HepG2 (cell line): ENCODE data around the gene CCT8. TPM values are rescaled to one million over a fixed set of nuclear protein-coding genes. Genes with fewer than 3 reads are reported as not detected.
A peak's percentile ranks its signal among the peaks of the same experiment; 100 is the strongest.

ENCODE experiments used
- ASH2L ChIP-seq: fragments of 300-600, 200-600 bp; sonication (generic); IDR thresholded peaks from 2 replicates; pipeline ENCODE4 v1.7.0; 2017; ENCODE audit warnings: low read depth, mild to moderate bottlenecking, moderate library complexity, mixed read lengths, low read length; ENCODE audit not compliant: insufficient read length
- CC2D1A ChIP-seq: sonication (generic); formaldehyde crosslinking; IDR thresholded peaks from 2 replicates; pipeline ENCODE4 v1.8.1; 2023; ENCODE audit warnings: mild to moderate bottlenecking, missing genetic modification reagents
- ETV5 ChIP-seq: IDR thresholded peaks from 2 replicates; pipeline ENCODE4 v1.6.1; 2018; ENCODE audit warnings: missing biosample characterization, missing genetic modification reagents, inconsistent platforms, borderline replicate concordance
- GATA4 ChIP-seq: sonication (generic); IDR thresholded peaks from 2 replicates; pipeline ENCODE4 v1.6.1; 2016; ENCODE audit warnings: antibody characterized with exemption, low read depth, borderline replicate concordance
- IKZF1 ChIP-seq: fragments of 450-650 bp; IDR thresholded peaks from 2 replicates; pipeline ENCODE4 v1.7.1; 2016
- KDM5B ChIP-seq: sonication (generic); formaldehyde crosslinking; IDR thresholded peaks from 2 replicates; pipeline ENCODE4 v1.4.0; 2020; ENCODE audit warnings: missing genetic modification reagents, mild to moderate bottlenecking, borderline replicate concordance
- MEIS2 ChIP-seq: sonication (generic); formaldehyde crosslinking; IDR thresholded peaks from 2 replicates; pipeline ENCODE4 v1.9.0; 2021; ENCODE audit warnings: mild to moderate bottlenecking, missing genetic modification reagents
- MZF1 ChIP-seq: sonication (generic); formaldehyde crosslinking; IDR thresholded peaks from 2 replicates; pipeline ENCODE4 v1.8.1; 2023; ENCODE audit warnings: mild to moderate bottlenecking, missing genetic modification reagents, borderline replicate concordance
- NFE2L2 ChIP-seq: fragments of 150-350 bp; IDR thresholded peaks from 2 replicates; pipeline ENCODE4 v1.6.1; 2014; ENCODE audit warnings: low read length
- REPIN1 ChIP-seq: sonication (generic); formaldehyde crosslinking; IDR thresholded peaks from 2 replicates; pipeline ENCODE4 v1.8.0; 2022; ENCODE audit warnings: missing genetic modification reagents, low read depth, mild to moderate bottlenecking, borderline replicate concordance
- SATB2 ChIP-seq: sonication (generic); formaldehyde crosslinking; IDR thresholded peaks from 2 replicates; pipeline ENCODE4 v1.5.0; 2020; ENCODE audit warnings: missing genetic modification reagents
- SP1 ChIP-seq, 2 experiments: fragments of 450-650 bp in 1 of 2; sonication (generic) in 1 of 2; formaldehyde crosslinking in 1 of 2; IDR thresholded peaks; 2 replicates each; pipeline versions ENCODE4 v1.4.0 to v1.6.1; 2016 to 2020; ENCODE audit warnings: missing genetic modification reagents in 1 of 2
- SPEN ChIP-seq: sonication (generic); formaldehyde crosslinking; IDR thresholded peaks from 2 replicates; pipeline ENCODE4 v1.5.1; 2020; ENCODE audit warnings: low read depth, mild to moderate bottlenecking, missing genetic modification reagents
- TCF12 ChIP-seq, 2 experiments: fragments of 450-650 bp in 1 of 2; sonication (generic) in 1 of 2; formaldehyde crosslinking in 1 of 2; IDR thresholded peaks; 2 replicates each; pipeline versions ENCODE4 v1.6.1 to v1.8.0; 2017 to 2022; ENCODE audit warnings: antibody characterized with exemption in 1 of 2, mild to moderate bottlenecking in 1 of 2, missing genetic modification reagents in 1 of 2, moderate library complexity in 1 of 2
- ZBTB20 ChIP-seq: sonication (generic); formaldehyde crosslinking; IDR thresholded peaks from 2 replicates; pipeline ENCODE4 v1.8.1; 2023; ENCODE audit warnings: missing genetic modification reagents, low read depth, mild to moderate bottlenecking, borderline replicate concordance
- ZFP37 ChIP-seq: sonication (generic); formaldehyde crosslinking; IDR thresholded peaks from 2 replicates; pipeline ENCODE4 v1.4.0; 2020; ENCODE audit warnings: missing genetic modification reagents, borderline replicate concordance
- ZNF17 ChIP-seq: sonication (generic); formaldehyde crosslinking; IDR thresholded peaks from 2 replicates; pipeline ENCODE4 v1.5.0; 2020; ENCODE audit warnings: mild to moderate bottlenecking, missing genetic modification reagents
- ZNF225 ChIP-seq: sonication (generic); formaldehyde crosslinking; IDR thresholded peaks from 2 replicates; pipeline ENCODE4 v1.4.0; 2020; ENCODE audit warnings: mild to moderate bottlenecking, missing genetic modification reagents
- ZNF253 ChIP-seq: sonication (generic); formaldehyde crosslinking; IDR thresholded peaks from 2 replicates; pipeline ENCODE4 v1.8.0; 2022; ENCODE audit warnings: mild to moderate bottlenecking, missing genetic modification reagents, borderline replicate concordance
- ZNF282 ChIP-seq: fragments of 450-650 bp; IDR thresholded peaks from 2 replicates; pipeline ENCODE4 v1.6.1; 2018; ENCODE audit not compliant: partially characterized antibody
- ZNF362 ChIP-seq: sonication (generic); formaldehyde crosslinking; IDR thresholded peaks from 2 replicates; pipeline ENCODE4 v1.4.0; 2020; ENCODE audit warnings: missing genetic modification reagents, mild to moderate bottlenecking, borderline replicate concordance
- ZNF652 ChIP-seq: IDR thresholded peaks from 2 replicates; pipeline ENCODE4 v1.6.1; 2016; ENCODE audit warnings: low read depth, borderline replicate concordance
- ZNF75D ChIP-seq: sonication (generic); formaldehyde crosslinking; IDR thresholded peaks from 2 replicates; pipeline ENCODE4 v1.8.1; 2023; ENCODE audit warnings: missing genetic modification reagents, mild to moderate bottlenecking, borderline replicate concordance
- polyA plus RNA-seq, 8 experiments: library from polyadenylated mRNA; depleted of rRNA in 3 of 8; stranded (reverse) in 7 of 8; unstranded in 1 of 8; fragments of >200 nt; fragmentation: Illumina TruSeq in 4 of 8; extraction: Trizol in 4 of 8; gene quantifications; 2 replicates each; pipeline versions ENCODE4 v1.2.1 to v1.2.3, GENCODE V29; 2011 to 2016; ENCODE audit warnings: low read depth in 4 of 8, missing spikeins in 1 of 8, mixed read lengths in 1 of 8; ENCODE audit not compliant: insufficient read depth in 1 of 8
- total RNA-seq, 5 experiments: library from RNA; depleted of rRNA; stranded (reverse); fragments of >200 nt; fragmentation: Illumina TruSeq; extraction: Trizol; gene quantifications; 2 replicates each; pipeline ENCODE4 v1.2.3, GENCODE V29; 2016; ENCODE audit warnings: low read depth in 1 of 5
- TF ChIP-seq, protein P1 (sequence below): sonication (generic); formaldehyde crosslinking; IDR thresholded peaks from 2 replicates; pipeline ENCODE4 v1.8.1; 2023; ENCODE audit warnings: missing genetic modification reagents, inconsistent platforms, borderline replicate concordance
- TF ChIP-seq, protein P2 (sequence below): IDR thresholded peaks from 2 replicates; pipeline ENCODE4 v1.6.1; 2018; ENCODE audit warnings: missing genetic modification reagents, mild to moderate bottlenecking, missing compliant biosample characterization

CCT8 gene
- total and polyA plus RNA-seq, 2 of the 13 experiments (the other 11 are each of a cell fraction or from before 2014, with no cell fraction given), result 127 to 325 TPM

DNA sequence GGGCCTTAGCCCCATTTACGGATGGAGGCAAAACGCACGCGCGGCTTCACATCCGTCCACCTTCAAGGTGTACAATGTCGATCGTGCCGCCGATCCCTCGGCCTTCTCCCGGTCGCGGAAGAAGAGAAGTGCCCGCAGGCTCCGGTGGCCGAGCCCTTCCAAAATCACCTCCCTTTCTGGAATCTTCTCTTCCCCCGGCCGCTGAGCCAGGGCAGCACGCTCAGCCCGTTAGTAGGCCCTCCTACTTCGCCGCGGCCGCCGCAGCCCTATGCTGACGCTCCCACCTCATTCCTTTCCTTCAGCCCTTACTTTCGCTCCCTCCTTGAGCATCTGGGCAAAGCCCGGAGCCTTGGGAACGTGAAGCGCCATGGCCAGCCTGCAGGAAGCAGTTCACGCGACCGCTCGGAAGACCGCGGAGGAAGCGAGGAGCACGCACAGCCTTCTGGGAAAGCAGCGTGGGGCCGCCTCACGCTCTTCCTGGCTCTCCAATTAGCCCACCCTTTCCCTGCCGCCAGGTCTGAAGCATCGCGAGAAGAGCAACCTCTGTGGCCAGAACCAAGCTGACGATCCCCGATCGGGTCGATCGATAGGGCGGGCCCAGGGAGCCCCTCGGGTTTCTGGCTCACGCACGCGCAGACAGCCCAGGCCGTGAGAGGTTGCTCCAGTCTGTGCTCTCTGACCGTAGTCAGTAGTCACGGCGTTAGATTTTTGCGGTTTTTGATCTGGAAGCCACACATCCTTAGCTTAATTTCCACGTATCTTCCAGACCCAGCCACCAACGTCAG lies at the start of gene CCT8 (continued):
- TF ChIP-seq ETV5 (CRISPR knock-in tag), result peak; percentile 74; the same call in 1 of the 2 replicates
- TF ChIP-seq TCF12 (IDR thresholded peaks at IDR 0.05), result no peak
- TF ChIP-seq TCF12 (CRISPR knock-in tag; IDR thresholded peaks at IDR 0.05), result no peak
- TF ChIP-seq ZNF652 (CRISPR knock-in tag), result peak; percentile 96
- peak; percentile 76 for TF ChIP-seq GATA4
- TF ChIP-seq, protein P1, sequence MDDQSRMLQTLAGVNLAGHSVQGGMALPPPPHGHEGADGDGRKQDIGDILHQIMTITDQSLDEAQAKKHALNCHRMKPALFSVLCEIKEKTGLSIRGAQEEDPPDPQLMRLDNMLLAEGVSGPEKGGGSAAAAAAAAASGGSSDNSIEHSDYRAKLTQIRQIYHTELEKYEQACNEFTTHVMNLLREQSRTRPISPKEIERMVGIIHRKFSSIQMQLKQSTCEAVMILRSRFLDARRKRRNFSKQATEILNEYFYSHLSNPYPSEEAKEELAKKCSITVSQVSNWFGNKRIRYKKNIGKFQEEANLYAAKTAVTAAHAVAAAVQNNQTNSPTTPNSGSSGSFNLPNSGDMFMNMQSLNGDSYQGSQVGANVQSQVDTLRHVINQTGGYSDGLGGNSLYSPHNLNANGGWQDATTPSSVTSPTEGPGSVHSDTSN (CRISPR knock-in tag), result no peak
- no peak for TF ChIP-seq CC2D1A (CRISPR knock-in tag)
- TF ChIP-seq SPEN (CRISPR knock-in tag), result peak; percentile 98
- no peak for TF ChIP-seq ZNF282
- TF ChIP-seq SP1 (IDR thresholded peaks at IDR 0.05), result peak; percentile 45; the same call in 1 of the 2 replicates
- peak; percentile 85 for TF ChIP-seq SP1 (CRISPR knock-in tag; IDR thresholded peaks at IDR 0.05)
- TF ChIP-seq ZBTB20 (CRISPR knock-in tag), result peak; percentile 71; the same call in 1 of the 2 replicates
- TF ChIP-seq MEIS2 (CRISPR knock-in tag), result peak; percentile 14; the same call in 1 of the 2 replicates
- 0 out of 2 replicates have a peak, but pooled peaks have one; percentile 42 for TF ChIP-seq ZNF253 (CRISPR knock-in tag)
- no peak for TF ChIP-seq MZF1 (CRISPR knock-in tag)
- TF ChIP-seq SATB2 (CRISPR knock-in tag), result 0 out of 2 replicates have a peak, but pooled peaks have one; percentile 61
- no peak; the same call in 1 of the 2 replicates for TF ChIP-seq ZNF362 (CRISPR knock-in tag)
- TF ChIP-seq ZNF225 (CRISPR knock-in tag), result no peak
- TF ChIP-seq KDM5B, result peak; percentile 92
- no peak for TF ChIP-seq ZNF17
- TF ChIP-seq, protein P2, sequence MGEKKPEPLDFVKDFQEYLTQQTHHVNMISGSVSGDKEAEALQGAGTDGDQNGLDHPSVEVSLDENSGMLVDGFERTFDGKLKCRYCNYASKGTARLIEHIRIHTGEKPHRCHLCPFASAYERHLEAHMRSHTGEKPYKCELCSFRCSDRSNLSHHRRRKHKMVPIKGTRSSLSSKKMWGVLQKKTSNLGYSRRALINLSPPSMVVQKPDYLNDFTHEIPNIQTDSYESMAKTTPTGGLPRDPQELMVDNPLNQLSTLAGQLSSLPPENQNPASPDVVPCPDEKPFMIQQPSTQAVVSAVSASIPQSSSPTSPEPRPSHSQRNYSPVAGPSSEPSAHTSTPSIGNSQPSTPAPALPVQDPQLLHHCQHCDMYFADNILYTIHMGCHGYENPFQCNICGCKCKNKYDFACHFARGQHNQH (CRISPR knock-in tag), result no peak; the same call in 1 of the 2 replicates
- peak; percentile 81 for TF ChIP-seq REPIN1 (CRISPR knock-in tag)
- peak; percentile 95 for TF ChIP-seq ASH2L
- TF ChIP-seq ZNF75D (CRISPR knock-in tag), result no peak
- TF ChIP-seq ZFP37, result no peak
- no peak for TF ChIP-seq NFE2L2
- TF ChIP-seq IKZF1, result no peak
